ENCODE measurements around the gene PTGIR. TPM values are rescaled to one million over a fixed set of nuclear protein-coding genes. Genes with fewer than 3 reads are reported as not detected.

Gene PTGIR
- total RNA-seq, 3 donors from 2014 or later (not counting 1 experiment from before 2014, with no cell fraction given), result 0.75 to 1.4 (median 1.0) TPM

- H3K4me3 Mint-ChIP-seq, result no peak overlapping the region
- no peak for TF ChIP-seq CTCF (IDR thresholded peaks at IDR 0.05)
- H3K9me3 ChIP-seq (ENCODE audit: control insufficient read depth, insufficient read depth, low read length), result no peaks in the 10 kb centered on the region
- no peaks in the 10 kb centered on the region for H3K4me1 Mint-ChIP-seq
- ATAC-seq (no peak), DNase-seq (no peak)
- no peak overlapping the region for H3K27ac ChIP-seq (ENCODE audit: low read length)
- H3K36me3 Mint-ChIP-seq, result no peaks in the 10 kb centered on the region
- no peaks in the 10 kb centered on the region for H3K27me3 Mint-ChIP-seq (ENCODE audit: low read depth in 2 of 2)
- H3K27me3 ChIP-seq (ENCODE audit: control insufficient read depth, insufficient read depth, low read length), result no peaks in the 10 kb centered on the region
- WGBS (ENCODE audit: insufficient coverage), result no CpG with 5 or more reads among the region's 3 CpGs
- H3K4me3 ChIP-seq (ENCODE audit: low read length), result no peak overlapping the region
- no peak overlapping the region for H3K27ac Mint-ChIP-seq
- no peaks in the 10 kb centered on the region for H3K4me1 ChIP-seq (ENCODE audit: control insufficient read depth, insufficient read depth, low read length)
- H3K36me3 ChIP-seq (ENCODE audit: control insufficient read depth, insufficient read depth, low read length), result no peaks in the 10 kb centered on the region
- H3K9me3 Mint-ChIP-seq, result no peaks in the 10 kb centered on the region
- intact Hi-C loops (cut with micrococcal nuclease), result no loop called here
Measured at GRCh38 chr19:46591870-46592269, 33.0 kb downstream of the PTGIR start.

- H3K4me1 ChIP-seq (ENCODE audit: control insufficient read depth, insufficient read depth, low read length), result no peaks in the 10 kb centered on the region
- H3K27ac ChIP-seq (ENCODE audit: low read length), result no peak overlapping the region
- no peak overlapping the region for H3K4me3 ChIP-seq (ENCODE audit: low read length)
- no peaks in the 10 kb centered on the region for H3K27me3 ChIP-seq (ENCODE audit: control insufficient read depth, insufficient read depth, low read length)
- Mint-ChIP-seq H3K36me3 (no peaks in the 10 kb centered on the region), H3K9me3 (no peaks in the 10 kb centered on the region), H3K4me3 (no peak overlapping the region), H3K27me3 (ENCODE audit: low read depth in 2 of 2) (no peaks in the 10 kb centered on the region), H3K4me1 (no peaks in the 10 kb centered on the region), H3K27ac (no peak overlapping the region)
- no peak for TF ChIP-seq CTCF (IDR thresholded peaks at IDR 0.05)
- H3K9me3 ChIP-seq (ENCODE audit: control insufficient read depth, insufficient read depth, low read length), result no peaks in the 10 kb centered on the region
- intact Hi-C loops (cut with micrococcal nuclease), result no loop called here
- 90% methylated on average over 4 of the region's 4 CpGs for WGBS (ENCODE audit: insufficient coverage)
- no peaks in the 10 kb centered on the region for H3K36me3 ChIP-seq (ENCODE audit: control insufficient read depth, insufficient read depth, low read length)
- ATAC-seq, result no peak
- no peak for DNase-seq
Measured at GRCh38 chr19:46591254-46591653, 33.6 kb downstream of the PTGIR start.

GRCh38 chr19:46587861-46588260 lies 37.0 kb downstream of the PTGIR start:
- Mint-ChIP-seq H3K27ac (no peak overlapping the region), H3K36me3 (no peaks in the 10 kb centered on the region), H3K9me3 (no peaks in the 10 kb centered on the region), H3K4me1 (no peaks in the 10 kb centered on the region), H3K27me3 (ENCODE audit: low read depth in 2 of 2) (peaks cover 0 to 4% of the 10 kb centered on the region in 2 donors), H3K4me3 (no peak overlapping the region)
- DNase-seq (no peak), ATAC-seq (no peak)
- WGBS (ENCODE audit: insufficient coverage), result 90% methylated on average over 3 of the region's 3 CpGs
- no peak for TF ChIP-seq CTCF (IDR thresholded peaks at IDR 0.05)
- Histone ChIP-seq H3K9me3 (ENCODE audit: control insufficient read depth, insufficient read depth, low read length) (no peaks in the 10 kb centered on the region), H3K36me3 (ENCODE audit: control insufficient read depth, insufficient read depth, low read length) (no peaks in the 10 kb centered on the region), H3K27ac (ENCODE audit: low read length) (no peak overlapping the region), H3K27me3 (ENCODE audit: control insufficient read depth, insufficient read depth, low read length) (no peaks in the 10 kb centered on the region), H3K4me3 (ENCODE audit: low read length) (no peak overlapping the region), H3K4me1 (ENCODE audit: control insufficient read depth, insufficient read depth, low read length) (no peaks in the 10 kb centered on the region)
- intact Hi-C loops (cut with micrococcal nuclease), result no loop called here

- Histone ChIP-seq H3K36me3 (ENCODE audit: control insufficient read depth, insufficient read depth, low read length) (no peaks in the 10 kb centered on the region), H3K4me1 (ENCODE audit: control insufficient read depth, insufficient read depth, low read length) (no peaks in the 10 kb centered on the region), H3K4me3 (ENCODE audit: low read length) (no peak overlapping the region), H3K9me3 (ENCODE audit: control insufficient read depth, insufficient read depth, low read length) (no peaks in the 10 kb centered on the region), H3K27me3 (ENCODE audit: control insufficient read depth, insufficient read depth, low read length) (no peaks in the 10 kb centered on the region), H3K27ac (ENCODE audit: low read length) (no peak overlapping the region)
- H3K27me3 Mint-ChIP-seq (ENCODE audit: low read depth in 2 of 2), result peaks cover 0 to 4% of the 10 kb centered on the region in 2 donors
- no peak for DNase-seq
- no peak for ATAC-seq
- no peak for TF ChIP-seq CTCF (IDR thresholded peaks at IDR 0.05)
- intact Hi-C loops (cut with micrococcal nuclease), result no loop called here
- no peaks in the 10 kb centered on the region for H3K9me3 Mint-ChIP-seq
- no peaks in the 10 kb centered on the region for H3K36me3 Mint-ChIP-seq
- H3K27ac Mint-ChIP-seq, result no peak overlapping the region
- no peak overlapping the region for H3K4me3 Mint-ChIP-seq
- H3K4me1 Mint-ChIP-seq, result no peaks in the 10 kb centered on the region
- 96% methylated on average over 3 of the region's 4 CpGs for WGBS (ENCODE audit: insufficient coverage)
Measured at GRCh38 chr19:46586294-46586693, 38.6 kb downstream of the PTGIR start.
